BJ (cell line): ENCODE measurements around the gene CD70. TPM values are rescaled to one million over a fixed set of nuclear protein-coding genes. Genes with fewer than 3 reads are reported as not detected.
"Not testable (repeated sequence)": the region's sequence is repeated elsewhere in the genome, so short reads cannot be mapped to it uniquely, and the experiment has no call there.

Experiments used
- CTCF ChIA-PET: fragments of 350-600 bp; formaldehyde crosslinking; extraction: SDS; loops from one replicate; lab custom pipeline; 2021; ENCODE audit warnings: antibody characterized with exemption, inconsistent platforms; lab: Yijun Ruan, JAX
- POLR2A ChIA-PET: fragments of 300-600 bp; sonication (Branson Sonifier 250); formaldehyde crosslinking; extraction: SDS; loops from one replicate; lab custom pipeline; 2021; ENCODE audit warnings: antibody characterized with exemption; lab: Charles Lee
- DNase-seq: peaks from one replicate; pipeline ENCODE4 v3.0.0-alpha.2; 2011; ENCODE audit warnings: low read depth
- H3K27me3 ChIP-seq: 2 replicates; pipeline ENCODE4 v1.6.0; 2011; ENCODE audit warnings: low read length; ENCODE audit not compliant: control insufficient read depth, insufficient read depth
- H3K36me3 ChIP-seq: 2 replicates; pipeline ENCODE4 v1.5.1; 2011; ENCODE audit warnings: low read length; ENCODE audit not compliant: control insufficient read depth, insufficient read depth
- H3K4me3 ChIP-seq: 2 replicates; pipeline ENCODE4 v1.5.1; 2011; ENCODE audit warnings: low read depth, mild to moderate bottlenecking, control low read depth, low read length
- CTCF ChIP-seq: IDR thresholded peaks from 2 replicates; pipeline ENCODE4 v1.5.1; 2011; ENCODE audit warnings: low read depth, mild to moderate bottlenecking, control low read depth, inconsistent platforms, low read length, moderate library complexity; ENCODE audit not compliant: insufficient read depth
- polyA minus RNA-seq: library from RNA; depleted of rRNA, polyadenylated mRNA; stranded (reverse); fragments of >200 nt; gene quantifications from 2 replicates; pipeline ENCODE4 v1.2.3, GENCODE V29; 2011; rRNA and poly(A)+ RNA removed
- polyA plus RNA-seq: library from polyadenylated mRNA; depleted of rRNA; stranded (reverse); fragments of >200 nt; gene quantifications from 2 replicates; pipeline ENCODE4 v1.2.3, GENCODE V29; 2011; rRNA removed

Gene CD70
- polyA plus RNA-seq (not detected in 2 replicates), polyA minus RNA-seq (not detected in 2 replicates)

GRCh38 chr19:6590827-6591319, at the start of gene CD70:
TSS of gene CD70 (minus strand) at chr19:6591150. CDS start at chr19:6591002, 148 bp downstream.
- H3K36me3 ChIP-seq: no peaks in the 10 kb centered on the region
- H3K27me3 ChIP-seq: peaks cover 33% of the 10 kb centered on the region
- ChIA-PET POLR2A (no interaction called here), CTCF (no interaction called here)
- no peak for DNase-seq
- no peak for TF ChIP-seq CTCF
- no peak within 1 kb of the TSS for H3K4me3 ChIP-seq

- CTCF ChIA-PET, DNase-seq, H3K4me3 ChIP-seq, H3K27me3 ChIP-seq, H3K36me3 ChIP-seq, POLR2A ChIA-PET: not testable (repeated sequence)
These were observed 49.4 kb upstream of the CD70 start for GRCh38 chr19:6640333-6640732.

- H3K4me3 ChIP-seq: no peak overlapping the region
- DNase-seq: no peak
- TF ChIP-seq CTCF: no peak
- H3K27me3 ChIP-seq: no peaks in the 10 kb centered on the region
- ChIA-PET POLR2A (no interaction called here), CTCF (interaction anchor here (3.1 kb wide), 1 partner anchor 224 kb away, joined by 10 read pairs; no protein-coding TSS in a partner anchor)
- H3K36me3 ChIP-seq: no peaks in the 10 kb centered on the region
These were observed 48.5 kb upstream of the CD70 start for GRCh38 chr19:6639439-6639838.

- H3K36me3 ChIP-seq, POLR2A ChIA-PET, H3K27me3 ChIP-seq, DNase-seq, H3K4me3 ChIP-seq: not testable (repeated sequence)
- CTCF ChIA-PET: interaction anchor here (0.6 to 4.5 kb wide), 18 partner anchors 8 to 235 kb away, joined by 3 to 43 read pairs (median 4); no protein-coding TSS in a partner anchor
These were observed 42.5 kb upstream of the CD70 start for GRCh38 chr19:6633456-6633813.

GRCh38 chr19:6632747-6633455, 42.0 kb upstream of the CD70 start:
- H3K4me3 ChIP-seq, H3K36me3 ChIP-seq, H3K27me3 ChIP-seq, DNase-seq, POLR2A ChIA-PET: not testable (repeated sequence)
- TF ChIP-seq CTCF: peak; percentile 71
- CTCF ChIA-PET: interaction anchor here (0.6 to 4.5 kb wide), 22 partner anchors 8 to 235 kb away, joined by 3 to 43 read pairs (median 3); partner anchors contain the start of gene DENND1C

- Histone ChIP-seq H3K27me3 (no peaks in the 10 kb centered on the region), H3K4me3 (no peak overlapping the region), H3K36me3 (no peaks in the 10 kb centered on the region)
- no peak for DNase-seq
- peak; percentile 88 for TF ChIP-seq CTCF
- POLR2A ChIA-PET: no interaction called here
- CTCF ChIA-PET: interaction anchor here (0.6 to 4.5 kb wide), 19 partner anchors 12 to 239 kb away, joined by 3 to 43 read pairs (median 3); partner anchors contain the start of genes DENND1C, TNFSF14 and VAV1
These were observed 41.2 kb upstream of the CD70 start for GRCh38 chr19:6632002-6632621.
